HG03457 (cell line): Measurements from ENCODE around the gene IYD.

Experiments
- ATAC-seq: cut with Tn5 transposase; IDR thresholded peaks from one replicate; pipeline ENCODE4 v1.9.1; 2021; ENCODE audit warnings: moderate number of reproducible peaks; ENCODE audit not compliant: unreplicated experiment

IYD gene

GRCh38 chr6:150394053-150394898, 25.5 kb downstream of the IYD start:
- no peak for ATAC-seq

GRCh38 chr6:150394899-150395295, 26.1 kb downstream of the IYD start:
- no peak for ATAC-seq

GRCh38 chr6:150395388-150396009, 26.7 kb downstream of the IYD start:
- ATAC-seq = no peak

GRCh38 chr6:150403458-150404246, 34.8 kb downstream of the IYD start:
- ATAC-seq = no peak

GRCh38 chr6:150406948-150407347, 38.1 kb downstream of the IYD start:
- ATAC-seq = no peak

- no peak for ATAC-seq
Observed at GRCh38 chr6:150408842-150409241, 40.0 kb downstream of the IYD start.

- ATAC-seq = no peak
Observed at GRCh38 chr6:150409576-150410066, 40.8 kb downstream of the IYD start.

- no peak for ATAC-seq
Observed at GRCh38 chr6:150410399-150410798, 41.6 kb downstream of the IYD start.

- no peak for ATAC-seq
Observed at GRCh38 chr6:150410906-150411305, 42.1 kb downstream of the IYD start.

- ATAC-seq = no peak
Observed at GRCh38 chr6:150412221-150412620, 43.4 kb downstream of the IYD start.

GRCh38 chr6:150413198-150413597, 44.4 kb downstream of the IYD start:
- ATAC-seq = no peak

- no peak for ATAC-seq
Observed at GRCh38 chr6:150413781-150414281, 45.0 kb downstream of the IYD start.

GRCh38 chr6:150416128-150416527, 47.3 kb downstream of the IYD start:
- no peak for ATAC-seq

- ATAC-seq = no peak
Observed at GRCh38 chr6:150417250-150417649, 48.4 kb downstream of the IYD start.

GRCh38 chr6:150417899-150418826, 49.4 kb downstream of the IYD start:
- no peak for ATAC-seq

- ATAC-seq = no peak
Observed at GRCh38 chr6:150418827-150419594, 50.2 kb downstream of the IYD start.

GRCh38 chr6:150420428-150420827, 51.6 kb downstream of the IYD start:
- no peak for ATAC-seq

GRCh38 chr6:150420926-150421325, 52.1 kb downstream of the IYD start:
- ATAC-seq = no peak

- ATAC-seq = no peak
Observed at GRCh38 chr6:150425508-150425907, 56.7 kb downstream of the IYD start.
